Measurements from ENCODE around the gene ACER1. TPM values are rescaled to one million over a fixed set of nuclear protein-coding genes. Genes with fewer than 3 reads are reported as not detected.

Gene ACER1
- polyA plus RNA-seq, 1 donor (not counting 4 experiments of a cell fraction or from before 2014, with no cell fraction given), result 0.38 TPM

GRCh38 chr19:6267552-6268381, 65.6 kb downstream of the ACER1 start:
- no peaks in the 10 kb centered on the region for H3K9me3 ChIP-seq (ENCODE audit: control insufficient read depth, low read depth, low read length)
- H3K4me2 ChIP-seq (ENCODE audit: control insufficient read depth, extremely low read depth, insufficient read depth, low read depth, low read length), result no peak overlapping the region
- H3K4me3 ChIP-seq (ENCODE audit: control insufficient read depth in 2 of 3, extremely low read depth in 1 of 3, insufficient read depth in 2 of 3, low read depth in 1 of 3, low read length in 3 of 3), result no peak overlapping the region
- H3K27me3 ChIP-seq (ENCODE audit: control insufficient read depth, extremely low read depth, insufficient read depth, low read length), result no peaks in the 10 kb centered on the region
- H3K9ac ChIP-seq (ENCODE audit: control insufficient read depth, extremely low read depth, insufficient read depth, low read length), result no peak overlapping the region
- H4K20me1 ChIP-seq (ENCODE audit: control insufficient read depth, extremely low read depth, insufficient read depth, low read length), result peaks cover 25% of the 10 kb centered on the region
- no peak overlapping the region for H2AFZ ChIP-seq (ENCODE audit: control insufficient read depth, low read length)
- no peaks in the 10 kb centered on the region for H3K9me1 ChIP-seq (ENCODE audit: control insufficient read depth, extremely low read depth, insufficient read depth, low read length)
- FAIRE-seq, result no peak
- dilution Hi-C loops (cut with MboI; ENCODE audit: extremely low pct_ligation_motif_present, low sequenced_read_pairs), result no loop called here
- no peak overlapping the region for H3K27ac ChIP-seq (ENCODE audit: control insufficient read depth, insufficient read depth, low read length)
- no peak for DNase-seq (ENCODE audit: low read depth, low spot score)
- peaks cover 9 to 14% of the 10 kb centered on the region in 2 experiments for H3K36me3 ChIP-seq (ENCODE audit: control insufficient read depth in 2 of 2, extremely low read depth in 1 of 2, insufficient read depth in 2 of 2, low read length in 2 of 2)
- peaks cover 15% of the 10 kb centered on the region for H3K4me1 ChIP-seq (ENCODE audit: control insufficient read depth, extremely low read depth, insufficient read depth, low read length)
- H3K79me2 ChIP-seq (ENCODE audit: control insufficient read depth, insufficient read depth, low read length), result peaks cover 69% of the 10 kb centered on the region
- TF ChIP-seq EZH2 (IDR thresholded peaks at IDR 0.05; ENCODE audit: low read length), result no peak
- TF ChIP-seq, protein P1, sequence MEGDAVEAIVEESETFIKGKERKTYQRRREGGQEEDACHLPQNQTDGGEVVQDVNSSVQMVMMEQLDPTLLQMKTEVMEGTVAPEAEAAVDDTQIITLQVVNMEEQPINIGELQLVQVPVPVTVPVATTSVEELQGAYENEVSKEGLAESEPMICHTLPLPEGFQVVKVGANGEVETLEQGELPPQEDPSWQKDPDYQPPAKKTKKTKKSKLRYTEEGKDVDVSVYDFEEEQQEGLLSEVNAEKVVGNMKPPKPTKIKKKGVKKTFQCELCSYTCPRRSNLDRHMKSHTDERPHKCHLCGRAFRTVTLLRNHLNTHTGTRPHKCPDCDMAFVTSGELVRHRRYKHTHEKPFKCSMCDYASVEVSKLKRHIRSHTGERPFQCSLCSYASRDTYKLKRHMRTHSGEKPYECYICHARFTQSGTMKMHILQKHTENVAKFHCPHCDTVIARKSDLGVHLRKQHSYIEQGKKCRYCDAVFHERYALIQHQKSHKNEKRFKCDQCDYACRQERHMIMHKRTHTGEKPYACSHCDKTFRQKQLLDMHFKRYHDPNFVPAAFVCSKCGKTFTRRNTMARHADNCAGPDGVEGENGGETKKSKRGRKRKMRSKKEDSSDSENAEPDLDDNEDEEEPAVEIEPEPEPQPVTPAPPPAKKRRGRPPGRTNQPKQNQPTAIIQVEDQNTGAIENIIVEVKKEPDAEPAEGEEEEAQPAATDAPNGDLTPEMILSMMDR (optimal IDR thresholded peaks at IDR 0.05 in 1 of 3, IDR thresholded peaks at IDR 0.05 in 1 of 3, conservative IDR thresholded peaks at IDR 0.05 in 1 of 3; ENCODE audit: extremely low read depth in 1 of 3, insufficient read depth in 2 of 3, low read length in 3 of 3), result no peak

- H4K20me1 ChIP-seq (ENCODE audit: control insufficient read depth, extremely low read depth, insufficient read depth, low read length), result peaks cover 7% of the 10 kb centered on the region
- dilution Hi-C loops (cut with MboI; ENCODE audit: extremely low pct_ligation_motif_present, low sequenced_read_pairs), result no loop called here
These were observed 68.6 kb downstream of the ACER1 start for GRCh38 chr19:6264803-6265202.

More at GRCh38 chr19:6264803-6265202, 68.6 kb downstream of the ACER1 start:
- H3K9ac ChIP-seq (ENCODE audit: control insufficient read depth, extremely low read depth, insufficient read depth, low read length), result no peak overlapping the region
- H3K9me1 ChIP-seq (ENCODE audit: control insufficient read depth, extremely low read depth, insufficient read depth, low read length), result no peaks in the 10 kb centered on the region
- H2AFZ ChIP-seq (ENCODE audit: control insufficient read depth, low read length), result no peak overlapping the region
- H3K4me1 ChIP-seq (ENCODE audit: control insufficient read depth, extremely low read depth, insufficient read depth, low read length), result peaks cover 3% of the 10 kb centered on the region
- H3K27me3 ChIP-seq (ENCODE audit: control insufficient read depth, extremely low read depth, insufficient read depth, low read length), result no peaks in the 10 kb centered on the region
- no peak overlapping the region for H3K4me2 ChIP-seq (ENCODE audit: control insufficient read depth, extremely low read depth, insufficient read depth, low read depth, low read length)
- no peaks in the 10 kb centered on the region for H3K9me3 ChIP-seq (ENCODE audit: control insufficient read depth, low read depth, low read length)
- H3K27ac ChIP-seq (ENCODE audit: control insufficient read depth, insufficient read depth, low read length), result no peak overlapping the region
- no peak overlapping the region for H3K4me3 ChIP-seq (ENCODE audit: control insufficient read depth in 2 of 3, extremely low read depth in 1 of 3, insufficient read depth in 2 of 3, low read depth in 1 of 3, low read length in 3 of 3)
- peaks cover 49% of the 10 kb centered on the region for H3K79me2 ChIP-seq (ENCODE audit: control insufficient read depth, insufficient read depth, low read length)
- DNase-seq (ENCODE audit: low read depth, low spot score) (no peak), FAIRE-seq (no peak)
- H3K36me3 ChIP-seq (ENCODE audit: control insufficient read depth in 2 of 2, extremely low read depth in 1 of 2, insufficient read depth in 2 of 2, low read length in 2 of 2), result peaks cover 22 to 25% of the 10 kb centered on the region in 2 experiments
- no peak for TF ChIP-seq EZH2 (IDR thresholded peaks at IDR 0.05; ENCODE audit: low read length)
- TF ChIP-seq, protein P1 (optimal IDR thresholded peaks at IDR 0.05 in 1 of 3, IDR thresholded peaks at IDR 0.05 in 1 of 3, conservative IDR thresholded peaks at IDR 0.05 in 1 of 3; ENCODE audit: extremely low read depth in 1 of 3, insufficient read depth in 2 of 3, low read length in 3 of 3), result no peak

Measured in keratinocyte (primary cell).